Astrocyte (in vitro differentiated cells and primary cell): ENCODE measurements around the gene MRTFA. TPM values are rescaled to one million over a fixed set of nuclear protein-coding genes. Genes with fewer than 3 reads are reported as not detected.

Experiments
- DNase-seq: peaks from one replicate; pipeline ENCODE4 v3.0.0-alpha.2; 2010; ENCODE audit warnings: low read depth
- FAIRE-seq: peaks from 2 replicates; lab custom pipeline; 2011; peaks lifted over from hg19 to GRCh38; lab: Jason Lieb, UNC
- H2AFZ ChIP-seq: 2 replicates; pipeline ENCODE4 v1.6.0; 2012; ENCODE audit warnings: low read depth, low read length, inconsistent platforms
- H3K27ac ChIP-seq: 2 replicates; pipeline ENCODE4 v1.5.1; 2011; ENCODE audit warnings: low read depth, low read length, inconsistent platforms
- H3K27me3 ChIP-seq: 2 replicates; pipeline ENCODE4 v1.6.0; 2011; ENCODE audit warnings: low read length, inconsistent platforms; ENCODE audit not compliant: insufficient read depth
- H3K36me3 ChIP-seq: 2 replicates; pipeline ENCODE4 v1.5.1; 2011; ENCODE audit warnings: low read length, inconsistent platforms; ENCODE audit not compliant: insufficient read depth
- H3K4me1 ChIP-seq: 2 replicates; pipeline ENCODE4 v1.5.1; 2011; ENCODE audit warnings: low read length, inconsistent platforms; ENCODE audit not compliant: insufficient read depth
- H3K4me2 ChIP-seq: 2 replicates; pipeline ENCODE4 v1.6.0; 2012; ENCODE audit warnings: low read length, inconsistent platforms
- H3K4me3 ChIP-seq: 2 replicates; pipeline ENCODE4 v1.5.1; 2011; ENCODE audit warnings: low read depth, mild to moderate bottlenecking, low read length, inconsistent platforms; ENCODE audit not compliant: insufficient read depth
- H3K79me2 ChIP-seq: 2 replicates; pipeline ENCODE4 v1.6.0; 2012; ENCODE audit warnings: mild to moderate bottlenecking, low read length, inconsistent platforms; ENCODE audit not compliant: insufficient read depth
- H3K9ac ChIP-seq: 2 replicates; pipeline ENCODE4 v1.6.0; 2012; ENCODE audit warnings: mild to moderate bottlenecking, low read length, inconsistent platforms
- H3K9me3 ChIP-seq: 2 replicates; pipeline ENCODE4 v1.5.1; 2012; ENCODE audit warnings: low read depth, mild to moderate bottlenecking, low read length, inconsistent platforms; ENCODE audit not compliant: insufficient read depth
- H4K20me1 ChIP-seq: 2 replicates; pipeline ENCODE4 v1.6.0; 2012; ENCODE audit warnings: low read length, inconsistent platforms; ENCODE audit not compliant: insufficient read depth
- H3K27ac Mint-ChIP-seq: one replicate; pipeline ENCODE4 v1.8.0; 2021; ENCODE audit warnings: mild to moderate bottlenecking, mixed read lengths; ENCODE audit not compliant: unreplicated experiment
- H3K27me3 Mint-ChIP-seq: one replicate; pipeline ENCODE4 v1.8.0; 2021; ENCODE audit warnings: low read depth, mixed read lengths; ENCODE audit not compliant: unreplicated experiment
- H3K36me3 Mint-ChIP-seq: one replicate; pipeline ENCODE4 v1.8.0; 2021; ENCODE audit warnings: low read depth, mixed read lengths; ENCODE audit not compliant: unreplicated experiment
- H3K4me1 Mint-ChIP-seq: one replicate; pipeline ENCODE4 v1.8.0; 2021; ENCODE audit warnings: low read depth, mixed read lengths; ENCODE audit not compliant: unreplicated experiment
- H3K4me3 Mint-ChIP-seq: one replicate; pipeline ENCODE4 v1.8.0; 2021; ENCODE audit warnings: mild to moderate bottlenecking, moderate library complexity, mixed read lengths; ENCODE audit not compliant: unreplicated experiment
- H3K9me3 Mint-ChIP-seq: one replicate; pipeline ENCODE4 v1.8.0; 2021; ENCODE audit warnings: mild to moderate bottlenecking, mixed read lengths; ENCODE audit not compliant: unreplicated experiment
- CTCF ChIP-seq: IDR thresholded peaks from 2 replicates; pipeline ENCODE4 v1.5.1; 2011; ENCODE audit warnings: low read depth, mild to moderate bottlenecking, inconsistent platforms, low read length, moderate library complexity; ENCODE audit not compliant: insufficient read depth
- EZH2 ChIP-seq: IDR thresholded peaks from 2 replicates; pipeline ENCODE4 v1.6.1; 2012; ENCODE audit warnings: mild to moderate bottlenecking, low read length, inconsistent platforms; ENCODE audit not compliant: insufficient read depth
- total RNA-seq: library from RNA; stranded (reverse); gene quantifications from 2 replicates; pipeline ENCODE4 v1.2.1, GENCODE V29; 2021

MRTFA gene
- total RNA-seq, 1 donor from 2014 or later, result 74.3 TPM

DNA sequence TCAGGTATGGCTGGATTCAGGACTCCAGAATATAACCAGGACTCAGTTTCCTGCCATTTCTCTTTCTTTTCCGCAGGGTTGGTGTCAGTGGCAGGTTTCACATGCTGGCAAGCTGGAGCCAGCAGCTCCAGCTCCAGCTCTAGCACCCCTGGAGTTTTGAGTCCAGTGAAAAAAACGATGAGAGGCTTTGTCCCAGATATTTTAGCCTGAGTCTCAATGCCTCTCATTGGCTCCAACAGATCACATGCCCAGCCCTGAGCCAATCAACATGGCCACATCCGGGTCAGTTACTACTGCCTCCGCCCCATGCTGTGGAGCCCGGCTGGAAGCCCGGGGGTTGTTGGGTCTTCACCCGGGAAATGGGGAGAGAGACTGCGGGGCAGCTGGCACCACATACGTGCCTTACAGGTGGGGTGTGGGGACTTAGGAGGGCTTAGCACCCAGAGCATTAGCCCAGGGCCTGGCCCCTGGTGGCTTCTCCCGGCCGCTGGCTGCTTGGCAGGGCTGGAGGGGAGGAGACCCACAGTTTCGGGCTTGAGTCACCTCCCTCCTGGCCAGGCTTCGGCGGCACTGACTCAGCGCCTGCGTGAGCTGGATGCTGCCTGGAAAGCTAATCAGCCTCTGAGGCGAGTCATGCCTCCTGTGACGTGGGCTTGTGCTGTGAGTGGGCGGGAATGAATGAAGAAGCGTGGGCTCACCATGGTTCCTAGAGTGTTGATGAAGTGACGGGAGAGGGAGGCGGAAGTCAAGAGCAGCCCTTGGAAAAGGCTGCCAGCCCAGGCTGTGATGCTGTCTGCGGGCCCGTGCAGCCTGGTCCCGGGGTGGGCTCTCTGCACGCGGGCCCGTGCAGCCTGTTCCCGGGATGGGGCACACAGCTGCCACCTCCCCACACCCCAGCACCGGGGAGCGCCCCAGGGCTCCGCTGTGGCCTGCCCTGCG, 15.3 kb upstream of the MRTFA start:
- FAIRE-seq, result peak; percentile 95
- no peaks in the 10 kb centered on the region for H3K9me3 Mint-ChIP-seq
- H3K4me3 Mint-ChIP-seq, result peak overlapping the region; percentile 7
- H3K27me3 Mint-ChIP-seq, result no peaks in the 10 kb centered on the region
- H3K27ac ChIP-seq, result peak overlapping the region; percentile 100
- peak overlapping the region; percentile 94 for H3K9ac ChIP-seq
- peak overlapping the region; percentile 84 for H2AFZ ChIP-seq
- no peaks in the 10 kb centered on the region for H3K36me3 Mint-ChIP-seq
- peaks cover 21% of the 10 kb centered on the region for H3K4me1 Mint-ChIP-seq
- H3K79me2 ChIP-seq, result no peaks in the 10 kb centered on the region
- no peaks in the 10 kb centered on the region for H3K27me3 ChIP-seq
- peak overlapping the region; percentile 66 for H3K4me3 ChIP-seq
- peak overlapping the region; percentile 79 for H3K27ac Mint-ChIP-seq
- no peaks in the 10 kb centered on the region for H3K36me3 ChIP-seq
- no peaks in the 10 kb centered on the region for H4K20me1 ChIP-seq
- peaks cover 26% of the 10 kb centered on the region for H3K4me1 ChIP-seq
- peak; percentile 99 for DNase-seq
- H3K4me2 ChIP-seq, result peak overlapping the region; percentile 84
- no peaks in the 10 kb centered on the region for H3K9me3 ChIP-seq
- TF ChIP-seq EZH2 (no peak), CTCF (no peak)

DNA sequence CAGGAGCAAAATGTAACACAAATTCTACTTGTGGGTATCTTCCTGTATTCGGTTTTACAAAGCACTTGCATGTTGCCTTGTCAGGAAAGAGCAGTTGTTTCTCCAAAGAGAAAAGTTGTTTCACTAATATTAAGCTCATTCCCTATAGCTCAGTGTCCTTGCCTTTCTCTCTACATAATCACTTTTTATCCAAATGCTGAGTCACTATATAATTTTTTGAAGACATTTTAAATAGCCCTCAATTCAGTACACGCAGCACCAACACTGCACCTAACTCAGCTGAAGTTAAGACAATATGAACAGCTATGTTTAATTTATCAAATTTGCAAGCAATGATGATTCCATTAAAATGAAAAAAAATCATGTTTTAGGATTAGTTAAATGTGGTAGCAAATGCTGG, 14.5 kb upstream of the MRTFA start:
- Mint-ChIP-seq H3K4me1 (peaks cover 22% of the 10 kb centered on the region), H3K4me3 (no peak overlapping the region), H3K9me3 (no peaks in the 10 kb centered on the region), H3K27me3 (no peaks in the 10 kb centered on the region), H3K27ac (peak overlapping the region; percentile 79), H3K36me3 (no peaks in the 10 kb centered on the region)
- no peak for TF ChIP-seq CTCF
- TF ChIP-seq EZH2, result no peak
- H2AFZ ChIP-seq, result peak overlapping the region; percentile 44
- no peaks in the 10 kb centered on the region for H3K27me3 ChIP-seq
- H3K4me1 ChIP-seq, result peaks cover 26% of the 10 kb centered on the region
- peak overlapping the region; percentile 94 for H3K9ac ChIP-seq
- H3K27ac ChIP-seq, result peak overlapping the region; percentile 100
- H3K4me2 ChIP-seq, result peak overlapping the region; percentile 84
- no peaks in the 10 kb centered on the region for H3K36me3 ChIP-seq
- peak overlapping the region; percentile 66 for H3K4me3 ChIP-seq
- no peaks in the 10 kb centered on the region for H3K9me3 ChIP-seq
- H4K20me1 ChIP-seq, result no peaks in the 10 kb centered on the region
- H3K79me2 ChIP-seq, result no peaks in the 10 kb centered on the region
- FAIRE-seq (no peak), DNase-seq (no peak)

- Histone ChIP-seq H3K4me3 (no peak overlapping the region), H3K27ac (no peak overlapping the region), H4K20me1 (no peaks in the 10 kb centered on the region), H3K9me3 (no peaks in the 10 kb centered on the region), H2AFZ (no peak overlapping the region), H3K9ac (no peak overlapping the region), H3K36me3 (no peaks in the 10 kb centered on the region), H3K27me3 (no peaks in the 10 kb centered on the region), H3K79me2 (no peaks in the 10 kb centered on the region), H3K4me1 (peaks cover 19% of the 10 kb centered on the region), H3K4me2 (no peak overlapping the region)
- H3K4me3 Mint-ChIP-seq, result no peak overlapping the region
- TF ChIP-seq CTCF (no peak), EZH2 (no peak)
- H3K36me3 Mint-ChIP-seq, result no peaks in the 10 kb centered on the region
- FAIRE-seq (no peak), DNase-seq (no peak)
- no peak overlapping the region for H3K27ac Mint-ChIP-seq
- no peaks in the 10 kb centered on the region for H3K27me3 Mint-ChIP-seq
- H3K4me1 Mint-ChIP-seq, result peaks cover 18% of the 10 kb centered on the region
- H3K9me3 Mint-ChIP-seq, result no peaks in the 10 kb centered on the region
These were observed 11.9 kb upstream of the MRTFA start for GRCh38 chr22:40648386-40648785.
